ENCODE data around the gene PEPD.

Gene PEPD

DNA sequence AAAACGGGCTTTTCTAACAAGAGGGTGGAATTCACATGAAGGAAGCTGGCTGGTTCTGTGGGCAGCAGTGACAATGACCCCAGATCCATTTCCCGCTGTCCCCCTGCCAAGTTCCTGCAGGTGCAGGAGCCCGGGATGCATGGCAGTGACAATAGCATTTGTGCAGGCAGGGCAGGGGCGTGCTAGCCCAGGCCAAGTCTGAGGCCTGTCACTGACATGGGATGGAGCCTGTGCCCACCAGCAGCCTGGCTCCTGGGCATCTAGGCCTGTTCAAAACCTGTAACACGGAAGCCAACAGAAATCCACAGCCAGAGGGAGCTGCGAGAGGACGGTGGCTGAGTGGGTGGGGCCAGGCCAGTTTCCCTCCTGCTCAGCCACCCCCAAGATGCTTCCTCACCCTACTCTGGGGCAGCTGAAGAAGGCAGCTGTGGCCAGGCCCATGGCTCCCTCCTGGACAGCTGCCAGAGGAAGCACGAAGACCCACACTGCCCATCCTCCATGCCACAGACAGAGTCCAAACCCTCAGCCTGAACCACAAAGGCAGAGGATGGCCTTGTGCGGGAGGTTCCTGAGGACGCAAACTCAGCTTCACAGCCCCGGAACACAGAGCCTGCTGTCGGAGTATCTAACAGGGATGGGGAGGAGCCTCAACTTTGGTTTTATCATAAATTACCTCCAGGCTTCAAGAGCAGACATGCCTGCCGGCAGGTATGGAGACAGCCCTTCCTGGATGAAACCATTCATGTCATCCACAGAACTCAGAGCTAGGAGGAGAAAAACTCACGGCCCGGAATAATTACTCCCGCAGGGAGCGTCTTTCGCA is 74.0 kb downstream of the PEPD start:
- no peaks in the 10 kb centered on the region for H3K9me3 Mint-ChIP-seq
- peaks cover 4% of the 10 kb centered on the region for H3K4me1 Mint-ChIP-seq
- no peaks in the 10 kb centered on the region for H3K27me3 Mint-ChIP-seq (ENCODE audit: low read depth, poor library complexity)
- H3K27ac Mint-ChIP-seq, result peak overlapping the region; percentile 68
- TF ChIP-seq, protein P1, sequence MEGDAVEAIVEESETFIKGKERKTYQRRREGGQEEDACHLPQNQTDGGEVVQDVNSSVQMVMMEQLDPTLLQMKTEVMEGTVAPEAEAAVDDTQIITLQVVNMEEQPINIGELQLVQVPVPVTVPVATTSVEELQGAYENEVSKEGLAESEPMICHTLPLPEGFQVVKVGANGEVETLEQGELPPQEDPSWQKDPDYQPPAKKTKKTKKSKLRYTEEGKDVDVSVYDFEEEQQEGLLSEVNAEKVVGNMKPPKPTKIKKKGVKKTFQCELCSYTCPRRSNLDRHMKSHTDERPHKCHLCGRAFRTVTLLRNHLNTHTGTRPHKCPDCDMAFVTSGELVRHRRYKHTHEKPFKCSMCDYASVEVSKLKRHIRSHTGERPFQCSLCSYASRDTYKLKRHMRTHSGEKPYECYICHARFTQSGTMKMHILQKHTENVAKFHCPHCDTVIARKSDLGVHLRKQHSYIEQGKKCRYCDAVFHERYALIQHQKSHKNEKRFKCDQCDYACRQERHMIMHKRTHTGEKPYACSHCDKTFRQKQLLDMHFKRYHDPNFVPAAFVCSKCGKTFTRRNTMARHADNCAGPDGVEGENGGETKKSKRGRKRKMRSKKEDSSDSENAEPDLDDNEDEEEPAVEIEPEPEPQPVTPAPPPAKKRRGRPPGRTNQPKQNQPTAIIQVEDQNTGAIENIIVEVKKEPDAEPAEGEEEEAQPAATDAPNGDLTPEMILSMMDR (IDR thresholded peaks at IDR 0.05), result no peak
- DNase-seq, result no peak
- H3K4me3 Mint-ChIP-seq, result no peak overlapping the region
- no peaks in the 10 kb centered on the region for H3K36me3 Mint-ChIP-seq (ENCODE audit: low read depth)

DNA sequence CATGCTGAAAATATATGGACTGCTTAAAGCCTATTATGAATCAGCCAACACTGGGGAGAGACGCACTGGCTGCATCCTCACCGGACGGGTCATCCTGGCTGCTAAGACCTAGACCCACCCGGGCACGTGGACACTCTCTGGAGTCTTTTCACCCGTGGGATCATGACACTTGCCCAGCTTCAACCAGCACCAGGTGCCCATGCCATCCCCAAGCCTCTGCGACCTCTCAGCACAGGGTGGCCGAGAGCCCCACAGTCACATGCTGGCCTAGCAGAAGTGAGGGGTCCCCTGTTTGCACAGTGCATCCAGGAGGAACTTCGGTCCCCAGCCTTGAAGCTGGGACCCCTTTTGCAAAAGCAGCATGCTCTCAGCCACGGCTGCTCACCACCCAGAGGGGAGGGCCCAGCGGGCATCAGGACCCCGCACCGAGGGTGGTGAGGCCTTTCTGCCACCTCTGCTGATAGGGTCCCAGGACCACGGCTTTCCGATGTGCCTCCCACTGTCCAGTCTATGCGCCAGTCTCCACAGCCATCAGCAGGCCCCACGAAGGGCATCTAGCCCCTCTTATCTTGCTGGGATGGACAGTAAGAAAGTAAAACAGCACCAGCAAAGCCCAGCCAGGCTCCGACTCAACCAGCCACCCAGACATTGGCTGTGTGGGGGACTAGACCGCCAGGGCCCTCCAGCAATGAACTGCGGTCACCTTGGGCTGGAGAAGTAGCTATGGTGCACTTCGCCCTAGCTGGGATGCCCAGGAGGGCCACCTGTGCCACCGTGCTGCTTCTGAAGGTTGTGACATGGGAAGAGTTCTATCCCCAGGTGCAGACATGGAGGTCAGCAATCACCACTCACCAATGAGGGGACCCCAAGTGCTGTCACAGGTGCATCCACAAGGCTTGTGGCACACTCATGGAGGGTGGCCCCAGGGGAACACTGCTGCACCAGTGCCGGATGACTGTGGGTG is 75.0 kb downstream of the PEPD start:
- H3K4me3 Mint-ChIP-seq, result no peak overlapping the region
- H3K9me3 Mint-ChIP-seq, result no peaks in the 10 kb centered on the region
- TF ChIP-seq, protein P1 (IDR thresholded peaks at IDR 0.05), result no peak
- no peaks in the 10 kb centered on the region for H3K36me3 Mint-ChIP-seq (ENCODE audit: low read depth)
- H3K27ac Mint-ChIP-seq, result no peak overlapping the region
- no peak for DNase-seq
- H3K27me3 Mint-ChIP-seq (ENCODE audit: low read depth, poor library complexity), result no peaks in the 10 kb centered on the region
- H3K4me1 Mint-ChIP-seq, result peaks cover 4% of the 10 kb centered on the region

DNA sequence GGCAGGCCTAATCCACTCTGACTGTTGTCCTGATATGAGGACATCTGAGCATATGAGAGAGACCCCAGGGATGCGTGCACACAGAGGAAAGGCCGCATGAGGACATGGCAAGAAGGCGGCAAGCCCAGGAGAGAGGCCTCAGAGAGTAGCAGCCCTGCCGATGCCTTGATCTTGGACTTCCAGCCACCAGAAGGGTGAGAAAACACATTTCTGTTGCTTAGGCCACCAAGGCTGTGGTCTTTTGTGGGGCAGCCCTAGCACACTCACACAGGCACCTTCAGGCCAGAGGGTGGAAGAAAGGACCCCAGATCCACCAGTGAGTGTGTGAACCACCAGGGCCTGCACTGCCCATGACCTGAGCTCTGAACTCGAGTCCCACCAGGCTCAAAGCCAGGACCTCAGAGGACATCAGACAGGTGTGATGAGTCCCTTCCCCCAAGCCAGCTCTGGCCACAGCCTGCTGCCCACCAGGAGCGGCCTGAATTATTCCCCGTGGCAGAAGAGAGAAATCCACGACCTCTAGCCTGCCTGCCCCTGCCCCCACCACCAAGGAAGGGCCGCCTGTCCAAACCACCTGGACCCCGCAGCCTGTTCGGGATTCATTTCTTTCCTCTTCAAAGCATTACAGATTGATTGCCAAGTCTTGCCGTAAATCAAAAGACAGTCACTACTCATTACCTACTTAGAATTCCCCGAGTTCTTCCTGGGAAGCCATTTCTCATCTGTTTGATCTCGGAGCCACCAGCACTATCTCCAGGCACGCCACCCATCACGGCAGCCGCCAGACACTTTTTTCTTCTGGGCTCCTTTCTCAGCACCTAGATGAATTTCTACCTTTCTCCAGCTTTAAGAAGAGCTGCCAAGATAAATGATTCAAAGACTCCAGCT is 75.9 kb downstream of the PEPD start:
- H3K4me3 Mint-ChIP-seq, result no peak overlapping the region
- peak overlapping the region; percentile 19 for H3K27ac Mint-ChIP-seq
- TF ChIP-seq, protein P1 (IDR thresholded peaks at IDR 0.05), result no peak
- H3K9me3 Mint-ChIP-seq, result no peaks in the 10 kb centered on the region
- no peaks in the 10 kb centered on the region for H3K27me3 Mint-ChIP-seq (ENCODE audit: low read depth, poor library complexity)
- H3K36me3 Mint-ChIP-seq (ENCODE audit: low read depth), result no peaks in the 10 kb centered on the region
- peaks cover 4% of the 10 kb centered on the region for H3K4me1 Mint-ChIP-seq
- no peak for DNase-seq

DNA sequence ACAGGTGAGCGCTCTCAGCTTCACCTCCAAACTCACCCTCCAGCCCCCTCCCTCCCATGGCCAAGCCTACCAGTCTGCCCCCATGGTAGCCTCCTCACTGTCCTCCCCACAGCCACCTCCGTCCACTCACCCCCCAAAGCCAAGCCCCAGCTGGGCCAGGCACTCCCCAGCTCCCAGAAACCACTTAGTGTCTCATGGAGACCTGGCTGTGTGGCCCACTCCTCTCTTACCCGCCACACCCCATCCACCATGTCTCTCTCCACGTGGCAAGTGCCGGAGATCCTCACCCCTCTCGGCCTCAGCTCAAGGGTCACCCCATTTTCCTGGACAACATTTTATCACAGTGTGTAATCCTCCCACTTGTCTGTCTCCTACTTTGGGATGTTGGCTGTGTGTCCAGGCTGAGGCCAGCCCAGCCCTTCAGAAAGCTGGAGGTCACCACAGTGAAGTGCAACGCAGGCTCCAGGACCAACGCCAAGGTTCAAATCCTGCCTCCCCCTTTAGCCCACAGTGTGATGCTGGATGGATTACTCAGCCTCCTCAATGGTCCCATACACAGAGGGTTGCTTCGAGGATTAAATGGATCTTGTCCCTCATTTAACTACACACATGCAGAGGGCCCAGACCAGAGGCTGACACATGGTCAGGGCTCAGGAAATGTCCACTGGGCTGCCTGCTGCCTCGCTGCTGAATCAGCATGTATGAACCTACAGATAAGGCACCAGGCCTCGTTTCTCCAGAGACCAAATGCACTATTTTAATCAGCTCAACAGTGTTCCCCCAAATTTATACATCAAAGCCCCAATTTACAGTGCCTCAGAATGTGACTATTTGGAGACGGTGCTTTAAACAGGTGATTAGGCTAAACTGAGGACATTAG is 76.8 kb downstream of the PEPD start:
- DNase-seq, result no peak
- TF ChIP-seq, protein P1 (IDR thresholded peaks at IDR 0.05), result no peak
- Mint-ChIP-seq H3K36me3 (ENCODE audit: low read depth) (no peaks in the 10 kb centered on the region), H3K9me3 (no peaks in the 10 kb centered on the region), H3K4me3 (no peak overlapping the region), H3K4me1 (peaks cover 4% of the 10 kb centered on the region), H3K27ac (peak overlapping the region; percentile 19), H3K27me3 (ENCODE audit: low read depth, poor library complexity) (no peaks in the 10 kb centered on the region)

All from nephron progenitor cell (in vitro differentiated cells).